Measurements from ENCODE around the gene NT5C1A.

Gene NT5C1A

GRCh38 chr1:39637361-39637760, 34.5 kb downstream of the NT5C1A start:
- DNase-seq (ENCODE audit: low read depth in 2 of 2), result no peak

- DNase-seq (ENCODE audit: low read depth in 2 of 2), result no peak
Observed at GRCh38 chr1:39635871-39636210, 36.1 kb downstream of the NT5C1A start.

GRCh38 chr1:39635205-39635870, 36.6 kb downstream of the NT5C1A start:
- DNase-seq (ENCODE audit: low read depth in 2 of 2), result no peak

GRCh38 chr1:39633422-39633821, 38.5 kb downstream of the NT5C1A start:
- DNase-seq (ENCODE audit: low read depth in 2 of 2), result no peak

- no peak for DNase-seq (ENCODE audit: low read depth in 2 of 2)
Observed at GRCh38 chr1:39632682-39633417, 39.1 kb downstream of the NT5C1A start.

GRCh38 chr1:39632323-39632681, 39.6 kb downstream of the NT5C1A start:
- no peak for DNase-seq (ENCODE audit: low read depth in 2 of 2)

GRCh38 chr1:39631361-39632322, 40.3 kb downstream of the NT5C1A start:
- no peak for DNase-seq (ENCODE audit: low read depth in 2 of 2)

GRCh38 chr1:39628807-39629350, 43.0 kb downstream of the NT5C1A start:
- no peak for DNase-seq (ENCODE audit: low read depth in 2 of 2)

- no peak for DNase-seq (ENCODE audit: low read depth in 2 of 2)
Observed at GRCh38 chr1:39626646-39627045, 45.3 kb downstream of the NT5C1A start.

GRCh38 chr1:39625462-39626273, 46.2 kb downstream of the NT5C1A start:
- no peak for DNase-seq (ENCODE audit: low read depth in 2 of 2)

GRCh38 chr1:39625009-39625408, 46.9 kb downstream of the NT5C1A start:
- no peak for DNase-seq (ENCODE audit: low read depth in 2 of 2)

- no peak for DNase-seq (ENCODE audit: low read depth in 2 of 2)
Observed at GRCh38 chr1:39623053-39623452, 48.9 kb downstream of the NT5C1A start.

- no peak for DNase-seq (ENCODE audit: low read depth in 2 of 2)
Observed at GRCh38 chr1:39622427-39622826, 49.5 kb downstream of the NT5C1A start.

- no peak for DNase-seq (ENCODE audit: low read depth in 2 of 2)
Observed at GRCh38 chr1:39620659-39621165, 51.2 kb downstream of the NT5C1A start.

- no peak for DNase-seq (ENCODE audit: low read depth in 2 of 2)
Observed at GRCh38 chr1:39617488-39618049, 54.3 kb downstream of the NT5C1A start.

GRCh38 chr1:39615086-39615673, 56.7 kb downstream of the NT5C1A start:
- DNase-seq (ENCODE audit: low read depth in 2 of 2), result no peak

GRCh38 chr1:39614488-39614887, 57.4 kb downstream of the NT5C1A start:
- no peak for DNase-seq (ENCODE audit: low read depth in 2 of 2)

- DNase-seq (ENCODE audit: low read depth in 2 of 2), result no peak
Observed at GRCh38 chr1:39613250-39613649, 58.7 kb downstream of the NT5C1A start.

- peak; percentile 51 to 70 for DNase-seq (ENCODE audit: low read depth in 2 of 2)
Observed at GRCh38 chr1:39609618-39610331, 62.1 kb downstream of the NT5C1A start.

Measured in stimulated activated CD8-positive, alpha-beta memory T cell treated with anti-CD3 and anti-CD28 coated beads, Interleukin-7, amount 100 ng/mL, for 1 hour (primary cell).